Neural cell (in vitro differentiated cells): ENCODE data around the gene AKAP6. TPM values are rescaled to one million over a fixed set of nuclear protein-coding genes. Genes with fewer than 3 reads are reported as not detected.

ENCODE experiments used
- H2AFZ ChIP-seq: fragments of 200-600, 300-800 bp; sonication (generic), shearing (Covaris generic); 2 replicates; pipeline ENCODE4 v1.6.0; 2014; ENCODE audit warnings: low read depth, mild to moderate bottlenecking, antibody characterized with exemption, low read length, moderate library complexity
- H3F3A ChIP-seq: fragments of 200-600 bp; shearing (Covaris generic); 2 replicates; pipeline ENCODE4 v1.6.1; 2016; ENCODE audit warnings: mild to moderate bottlenecking, moderate library complexity, mixed read lengths, antibody characterized with exemption, low read length; ENCODE audit not compliant: insufficient read depth, poor library complexity, severe bottlenecking
- H3K27ac ChIP-seq: fragments of 200-600, 300-800 bp; sonication (generic), shearing (Covaris generic); 2 replicates; pipeline ENCODE4 v1.5.1; 2014; ENCODE audit warnings: mild to moderate bottlenecking, low read length, moderate library complexity
- H3K27me3 ChIP-seq: fragments of 300-800, 200-600 bp; sonication (generic), shearing (Covaris generic); 2 replicates; pipeline ENCODE4 v1.6.0; 2014; ENCODE audit warnings: mild to moderate bottlenecking, low read depth, low read length, moderate library complexity; ENCODE audit not compliant: insufficient read depth
- H3K36me3 ChIP-seq: fragments of 300-800, 200-600 bp; sonication (generic), shearing (Covaris generic); 2 replicates; pipeline ENCODE4 v1.5.1; 2014; ENCODE audit warnings: mild to moderate bottlenecking, antibody characterized with exemption, low read length, moderate library complexity; ENCODE audit not compliant: insufficient read depth
- H3K4me2 ChIP-seq: fragments of 300-800, 200-600 bp; sonication (generic), shearing (Covaris generic); 2 replicates; pipeline ENCODE4 v1.6.0; 2014; ENCODE audit warnings: mild to moderate bottlenecking, low read length
- H3K4me3 ChIP-seq: fragments of 300-800, 200-600 bp; sonication (generic), shearing (Covaris generic); 2 replicates; pipeline ENCODE4 v1.5.1; 2014; ENCODE audit warnings: mild to moderate bottlenecking, low read length, moderate library complexity
- H3K79me2 ChIP-seq: fragments of 200-600 bp; shearing (Covaris generic); replicated peaks from 2 replicates; pipeline ENCODE4 v1.6.0; 2014; ENCODE audit warnings: mild to moderate bottlenecking, low read length, moderate library complexity; ENCODE audit not compliant: insufficient read depth
- H3K9ac ChIP-seq: fragments of 300-800, 200-600 bp; sonication (generic), shearing (Covaris generic); 2 replicates; pipeline ENCODE4 v1.6.1; 2016; ENCODE audit warnings: mild to moderate bottlenecking, low read length, mixed read lengths
- H3K9me2 ChIP-seq: fragments of 200-600 bp; shearing (Covaris generic); 2 replicates; pipeline ENCODE4 v1.6.1; 2016; ENCODE audit warnings: mild to moderate bottlenecking, low read length, mixed read lengths; ENCODE audit not compliant: insufficient read depth
- H3K9me3 ChIP-seq: fragments of 200-600, 300-800 bp; sonication (generic), shearing (Covaris generic); 2 replicates; pipeline ENCODE4 v1.6.1; 2016; ENCODE audit warnings: mild to moderate bottlenecking, mixed run types, low read length, moderate library complexity, mixed read lengths
- H4K20me1 ChIP-seq: fragments of 200-600 bp; shearing (Covaris generic); 2 replicates; pipeline ENCODE4 v1.6.1; 2016; ENCODE audit warnings: mild to moderate bottlenecking, mixed run types; ENCODE audit not compliant: insufficient read depth
- CTCF ChIP-seq: fragments of 450-650 bp; IDR thresholded peaks from 2 replicates; pipeline ENCODE4 v1.5.1; 2014; ENCODE audit warnings: antibody characterized with exemption, mild to moderate bottlenecking, moderate library complexity; ENCODE audit not compliant: poor library complexity, severe bottlenecking
- EP300 ChIP-seq: fragments of 450-650 bp; conservative IDR thresholded peaks from 2 replicates; pipeline ENCODE4 v1.6.1; 2014; ENCODE audit warnings: antibody characterized with exemption, mild to moderate bottlenecking, moderate library complexity; ENCODE audit not compliant: poor library complexity, severe bottlenecking
- EZH2 ChIP-seq: fragments of 200-600, 300-800 bp; shearing (Covaris generic), sonication (generic); IDR thresholded peaks from 2 replicates; pipeline ENCODE4 v1.6.1; 2014; ENCODE audit warnings: antibody characterized with exemption, low read length, borderline replicate concordance, mild to moderate bottlenecking; ENCODE audit not compliant: insufficient read depth, poor library complexity, severe bottlenecking
- MXI1 ChIP-seq: fragments of 450-650 bp; conservative IDR thresholded peaks from 2 replicates; pipeline ENCODE4 v1.6.1; 2014; ENCODE audit warnings: antibody characterized with exemption, mild to moderate bottlenecking; ENCODE audit not compliant: poor library complexity, severe bottlenecking
- POLR2AphosphoS5 ChIP-seq: IDR thresholded peaks from 2 replicates; pipeline ENCODE4 v1.6.1; 2012
- RAD21 ChIP-seq: fragments of 450-650 bp; conservative IDR thresholded peaks from 2 replicates; pipeline ENCODE4 v1.6.1; 2014; ENCODE audit warnings: antibody characterized with exemption, mild to moderate bottlenecking, moderate library complexity
- REST ChIP-seq: IDR thresholded peaks from 2 replicates; pipeline ENCODE4 v1.6.1; 2012; ENCODE audit warnings: borderline replicate concordance
- SMC3 ChIP-seq: fragments of 450-650 bp; conservative IDR thresholded peaks from 2 replicates; pipeline ENCODE4 v1.6.1; 2014; ENCODE audit warnings: antibody characterized with exemption, mild to moderate bottlenecking, moderate library complexity; ENCODE audit not compliant: poor library complexity
- TAF1 ChIP-seq: IDR thresholded peaks from 2 replicates; pipeline ENCODE4 v1.6.1; 2012; ENCODE audit warnings: low read depth
- polyA plus RNA-seq: library from polyadenylated mRNA; depleted of rRNA; stranded (reverse); fragments of >200 nt; gene quantifications from 2 replicates; pipeline ENCODE4 v1.2.3, GENCODE V29; 2014

The AKAP6 gene
- polyA plus RNA-seq, 1 donor from 2014 or later: 15.8 TPM

GRCh38 chr14:32412532-32412931 is 83.4 kb downstream of the AKAP6 start:
- no peak overlapping the region for H2AFZ ChIP-seq
- H3K36me3 ChIP-seq: no peaks in the 10 kb centered on the region
- no peak overlapping the region for H3K9ac ChIP-seq
- H3K27ac ChIP-seq: no peak overlapping the region
- no peaks in the 10 kb centered on the region for H3F3A ChIP-seq
- no peaks in the 10 kb centered on the region for H3K27me3 ChIP-seq
- H4K20me1 ChIP-seq: no peaks in the 10 kb centered on the region
- peaks cover 5% of the 10 kb centered on the region for H3K79me2 ChIP-seq
- H3K9me3 ChIP-seq: no peaks in the 10 kb centered on the region
- TF ChIP-seq POLR2AphosphoS5 (no peak), REST (no peak), CTCF (no peak), SMC3 (no peak), EP300 (no peak), EZH2 (no peak), RAD21 (no peak), MXI1 (no peak), TAF1 (no peak)
- no peak overlapping the region for H3K4me2 ChIP-seq
- H3K4me3 ChIP-seq: no peak overlapping the region
- no peaks in the 10 kb centered on the region for H3K9me2 ChIP-seq

- H3K9ac ChIP-seq: no peak overlapping the region
- H3K9me3 ChIP-seq: no peaks in the 10 kb centered on the region
- H3K4me3 ChIP-seq: no peak overlapping the region
- no peak overlapping the region for H3K27ac ChIP-seq
- H4K20me1 ChIP-seq: no peaks in the 10 kb centered on the region
- H3K36me3 ChIP-seq: no peaks in the 10 kb centered on the region
- no peaks in the 10 kb centered on the region for H3K9me2 ChIP-seq
- no peak for TF ChIP-seq SMC3
- TF ChIP-seq EZH2: no peak
- no peak for TF ChIP-seq REST
- TF ChIP-seq MXI1: no peak
- no peak for TF ChIP-seq CTCF
- TF ChIP-seq TAF1: no peak
- no peak for TF ChIP-seq POLR2AphosphoS5
- no peak for TF ChIP-seq RAD21
- TF ChIP-seq EP300: no peak
- H3K79me2 ChIP-seq: peaks cover 6% of the 10 kb centered on the region
- H3F3A ChIP-seq: no peaks in the 10 kb centered on the region
- H2AFZ ChIP-seq: no peak overlapping the region
- H3K27me3 ChIP-seq: no peaks in the 10 kb centered on the region
- H3K4me2 ChIP-seq: peak overlapping the region; percentile 11
These were observed 85.0 kb downstream of the AKAP6 start for GRCh38 chr14:32413967-32414640.
